ENCODE results near the gene DHX58. TPM values are rescaled to one million over a fixed set of nuclear protein-coding genes. Genes with fewer than 3 reads are reported as not detected.

The DHX58 gene
- total RNA-seq, 1 experiment from 2014 or later = 2.1 TPM

GRCh38 chr17:42094375-42095069 lies 18.0 kb downstream of the DHX58 start:
- ChIA-PET POLR2A (ENCODE audit: low non-redundant PET) (no interaction called here), CTCF (no interaction called here)
- Histone ChIP-seq H3K27me3 (replicated peaks; ENCODE audit: insufficient read depth, low read depth, low read length, poor library complexity) (no peaks in the 10 kb centered on the region), H3K4me3 (ENCODE audit: low read depth, low read length, poor library complexity, severe bottlenecking) (no peak overlapping the region), H3K9me3 (ENCODE audit: low read depth, low read length, poor library complexity, severe bottlenecking) (no peaks in the 10 kb centered on the region), H3K36me3 (ENCODE audit: insufficient read depth, low read length, poor library complexity, severe bottlenecking) (no peaks in the 10 kb centered on the region), H3K4me1 (ENCODE audit: insufficient read depth, low read length, poor library complexity, severe bottlenecking) (no peaks in the 10 kb centered on the region), H3K27ac (ENCODE audit: low read depth, low read length, poor library complexity, severe bottlenecking) (no peak overlapping the region)
- TF ChIP-seq CTCF (conservative IDR thresholded peaks at IDR 0.05; ENCODE audit: low read depth, low read length) = no peak
- TF ChIP-seq EZH2 (IDR thresholded peaks at IDR 0.05; ENCODE audit: borderline replicate concordance, low read depth, low read length, poor library complexity, severe bottlenecking) = no peak
- DNase-seq (ENCODE audit: low spot score) = no peak
- intact Hi-C loops (cut with micrococcal nuclease; ENCODE audit: unreplicated experiment) = no loop called here
- BruUV-seq (replicated peaks) = no TSS peak

DNA sequence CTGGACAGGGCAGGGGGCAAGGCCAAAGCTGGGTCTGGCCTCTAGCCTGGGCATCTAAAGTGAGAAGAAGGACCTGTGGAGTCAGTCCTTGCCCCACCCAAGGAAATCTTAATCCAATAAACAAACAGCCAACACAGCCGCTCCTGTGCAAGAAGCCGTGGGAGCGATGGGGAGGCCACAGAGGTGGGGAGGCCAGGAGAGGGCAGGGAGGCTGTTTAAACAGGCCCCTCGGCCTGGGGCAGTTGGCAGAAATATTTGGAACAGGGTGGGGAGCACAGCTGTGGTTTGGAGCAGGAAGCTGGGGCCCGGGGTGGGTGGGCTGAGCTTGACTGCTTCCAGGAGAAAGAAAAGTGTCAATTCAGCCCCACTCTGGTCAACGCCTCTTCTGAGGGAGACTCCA lies 19.6 kb downstream of the DHX58 start:
- BruUV-seq (replicated peaks) = no TSS peak
- no peak for TF ChIP-seq EZH2 (IDR thresholded peaks at IDR 0.05; ENCODE audit: borderline replicate concordance, low read depth, low read length, poor library complexity, severe bottlenecking)
- no peak for TF ChIP-seq CTCF (conservative IDR thresholded peaks at IDR 0.05; ENCODE audit: low read depth, low read length)
- Histone ChIP-seq H3K36me3 (ENCODE audit: insufficient read depth, low read length, poor library complexity, severe bottlenecking) (no peaks in the 10 kb centered on the region), H3K27ac (ENCODE audit: low read depth, low read length, poor library complexity, severe bottlenecking) (no peak overlapping the region), H3K4me1 (ENCODE audit: insufficient read depth, low read length, poor library complexity, severe bottlenecking) (no peaks in the 10 kb centered on the region), H3K4me3 (ENCODE audit: low read depth, low read length, poor library complexity, severe bottlenecking) (no peak overlapping the region), H3K9me3 (ENCODE audit: low read depth, low read length, poor library complexity, severe bottlenecking) (no peaks in the 10 kb centered on the region), H3K27me3 (replicated peaks; ENCODE audit: insufficient read depth, low read depth, low read length, poor library complexity) (no peaks in the 10 kb centered on the region)
- intact Hi-C loops (cut with micrococcal nuclease; ENCODE audit: unreplicated experiment) = no loop called here
- ChIA-PET CTCF (interaction anchor here (0.6 kb wide), 1 partner anchor 347 kb away, joined by 4 read pairs; no protein-coding TSS in a partner anchor), POLR2A (ENCODE audit: low non-redundant PET) (no interaction called here)
- no peak for DNase-seq (ENCODE audit: low spot score)

- Histone ChIP-seq H3K36me3 (ENCODE audit: insufficient read depth, low read length, poor library complexity, severe bottlenecking) (no peaks in the 10 kb centered on the region), H3K27me3 (replicated peaks; ENCODE audit: insufficient read depth, low read depth, low read length, poor library complexity) (no peaks in the 10 kb centered on the region), H3K4me3 (ENCODE audit: low read depth, low read length, poor library complexity, severe bottlenecking) (no peak overlapping the region), H3K27ac (ENCODE audit: low read depth, low read length, poor library complexity, severe bottlenecking) (no peak overlapping the region), H3K4me1 (ENCODE audit: insufficient read depth, low read length, poor library complexity, severe bottlenecking) (no peaks in the 10 kb centered on the region), H3K9me3 (ENCODE audit: low read depth, low read length, poor library complexity, severe bottlenecking) (no peaks in the 10 kb centered on the region)
- BruUV-seq (replicated peaks) = no TSS peak
- TF ChIP-seq EZH2 (IDR thresholded peaks at IDR 0.05; ENCODE audit: borderline replicate concordance, low read depth, low read length, poor library complexity, severe bottlenecking) (no peak), CTCF (conservative IDR thresholded peaks at IDR 0.05; ENCODE audit: low read depth, low read length) (no peak)
- DNase-seq (ENCODE audit: low spot score) = no peak
- ChIA-PET POLR2A (ENCODE audit: low non-redundant PET) (interaction anchor here (0.5 kb wide), 1 partner anchor 912 kb away, joined by 12 read pairs; no protein-coding TSS in a partner anchor), CTCF (interaction anchor here (0.8 kb wide), 1 partner anchor 10 kb away, joined by 3 read pairs; no protein-coding TSS in a partner anchor)
- intact Hi-C loops (cut with micrococcal nuclease; ENCODE audit: unreplicated experiment) = no loop called here
These were observed 21.3 kb downstream of the DHX58 start for GRCh38 chr17:42090964-42091790.
